Fibroblast of pulmonary artery (primary cell): ENCODE data around the gene PSMB4.

Experiments used
- DNase-seq: peaks from one replicate; pipeline ENCODE4 v3.0.0-alpha.2; 2010; ENCODE audit warnings: low read depth
- H3K4me3 ChIP-seq: replicated peaks from 2 replicates; pipeline ENCODE4 v1.5.1; 2011; ENCODE audit warnings: low read depth, mild to moderate bottlenecking, control low read depth, low read length, moderate library complexity
- TF ChIP-seq, protein P1 (sequence below): IDR thresholded peaks from 2 replicates; pipeline ENCODE4 v1.5.1; 2011; ENCODE audit warnings: mild to moderate bottlenecking, control low read depth, low read length, inconsistent platforms; ENCODE audit errors: missing control alignments

The PSMB4 gene

DNA sequence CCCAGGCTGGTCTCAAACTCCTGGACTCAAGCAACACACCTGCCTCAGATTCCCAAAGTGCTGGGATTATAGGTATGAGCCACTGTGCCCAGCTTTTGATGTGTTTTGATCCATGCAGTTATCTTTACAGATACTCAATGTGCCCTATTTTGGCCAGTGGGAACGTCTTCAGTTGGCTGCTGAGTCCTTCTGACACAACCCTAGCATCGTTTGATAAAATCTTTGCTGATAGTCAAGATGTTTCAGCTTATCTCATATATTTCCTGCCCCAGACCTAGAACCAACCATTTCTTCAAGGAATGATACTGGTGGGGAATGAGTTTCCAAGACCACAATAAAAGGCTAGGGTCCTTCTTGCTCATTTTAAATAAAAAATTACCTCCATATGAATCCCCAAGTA lies 48.3 kb downstream of the PSMB4 start:
- DNase-seq, result no peak
- no peak overlapping the region for H3K4me3 ChIP-seq
- TF ChIP-seq, protein P1, sequence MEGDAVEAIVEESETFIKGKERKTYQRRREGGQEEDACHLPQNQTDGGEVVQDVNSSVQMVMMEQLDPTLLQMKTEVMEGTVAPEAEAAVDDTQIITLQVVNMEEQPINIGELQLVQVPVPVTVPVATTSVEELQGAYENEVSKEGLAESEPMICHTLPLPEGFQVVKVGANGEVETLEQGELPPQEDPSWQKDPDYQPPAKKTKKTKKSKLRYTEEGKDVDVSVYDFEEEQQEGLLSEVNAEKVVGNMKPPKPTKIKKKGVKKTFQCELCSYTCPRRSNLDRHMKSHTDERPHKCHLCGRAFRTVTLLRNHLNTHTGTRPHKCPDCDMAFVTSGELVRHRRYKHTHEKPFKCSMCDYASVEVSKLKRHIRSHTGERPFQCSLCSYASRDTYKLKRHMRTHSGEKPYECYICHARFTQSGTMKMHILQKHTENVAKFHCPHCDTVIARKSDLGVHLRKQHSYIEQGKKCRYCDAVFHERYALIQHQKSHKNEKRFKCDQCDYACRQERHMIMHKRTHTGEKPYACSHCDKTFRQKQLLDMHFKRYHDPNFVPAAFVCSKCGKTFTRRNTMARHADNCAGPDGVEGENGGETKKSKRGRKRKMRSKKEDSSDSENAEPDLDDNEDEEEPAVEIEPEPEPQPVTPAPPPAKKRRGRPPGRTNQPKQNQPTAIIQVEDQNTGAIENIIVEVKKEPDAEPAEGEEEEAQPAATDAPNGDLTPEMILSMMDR, result no peak
